GM19467 (cell line): ENCODE measurements around the gene ZNF146.
"Not testable (repeated sequence)": the region's sequence is repeated elsewhere in the genome, so short reads cannot be mapped to it uniquely, and the experiment has no call there.

Experiments used
- ATAC-seq: cut with Tn5 transposase; IDR thresholded peaks from one replicate; pipeline ENCODE4 v1.9.1; 2021; ENCODE audit warnings: mild to moderate bottlenecking, moderate library complexity; ENCODE audit not compliant: unreplicated experiment

Gene ZNF146

GRCh38 chr19:36269295-36269694, 54.4 kb downstream of the ZNF146 start:
- not testable (repeated sequence) for ATAC-seq
